Tibial artery (tissue), 4 donors: ENCODE data around the gene YARS2.

Experiments
- DNase-seq, 2 donors: peaks; one replicate each; pipeline ENCODE4 v3.0.0-alpha.2; 2019
- H3K27ac ChIP-seq, 2 donors: fragments of 200-600 bp; sonication (generic) in 1 of 2; 1 replicate in 1 of 2; 2 replicates in 1 of 2; pipeline ENCODE4 v1.5.1; 2018 to 2019; ENCODE audit warnings: mild to moderate bottlenecking in 1 of 2
- H3K27me3 ChIP-seq, 2 donors: fragments of 200-600 bp; sonication (generic) in 1 of 2; one replicate each; pipeline versions ENCODE4 v1.5.1 to v1.6.0; 2016 to 2019
- H3K36me3 ChIP-seq, 3 donors: fragments of 200-600 bp; sonication (generic) in 2 of 3; one replicate each; pipeline ENCODE4 v1.5.1; 2016 to 2019; ENCODE audit warnings: mild to moderate bottlenecking in 2 of 3
- H3K4me1 ChIP-seq, 4 donors: fragments of 200-600 bp; sonication (generic) in 2 of 4; 1 replicate in 3 of 4; 2 replicates in 1 of 4; pipeline ENCODE4 v1.5.1; 2016 to 2019
- H3K4me3 ChIP-seq, 2 donors: fragments of 200-600 bp; sonication (generic) in 1 of 2; 1 replicate in 1 of 2; 2 replicates in 1 of 2; pipeline ENCODE4 v1.5.1; 2018 to 2019; ENCODE audit warnings: mild to moderate bottlenecking in 2 of 2
- H3K9me3 ChIP-seq, 3 donors: fragments of 200-600 bp; sonication (generic) in 1 of 3; one replicate each; pipeline ENCODE4 v1.5.1; 2016 to 2019
- intact Hi-C: fragments of 100-400 bp; cut with DNase I; formaldehyde crosslinking; loops from one replicate; pipeline ENCODE4 v1.15.0; 2023; ENCODE audit warnings: low total_unique reads
- TF ChIP-seq, protein P1 (sequence below), 2 experiments: fragments of 200-600 bp in 1 of 2; fragments of 450-650 bp in 1 of 2; IDR thresholded peaks; one replicate each; pipeline ENCODE4 v1.5.1; 2017 to 2019; ENCODE audit warnings: antibody characterized with exemption in 2 of 2, mild to moderate bottlenecking in 1 of 2, moderate library complexity in 1 of 2

YARS2 gene

DNA sequence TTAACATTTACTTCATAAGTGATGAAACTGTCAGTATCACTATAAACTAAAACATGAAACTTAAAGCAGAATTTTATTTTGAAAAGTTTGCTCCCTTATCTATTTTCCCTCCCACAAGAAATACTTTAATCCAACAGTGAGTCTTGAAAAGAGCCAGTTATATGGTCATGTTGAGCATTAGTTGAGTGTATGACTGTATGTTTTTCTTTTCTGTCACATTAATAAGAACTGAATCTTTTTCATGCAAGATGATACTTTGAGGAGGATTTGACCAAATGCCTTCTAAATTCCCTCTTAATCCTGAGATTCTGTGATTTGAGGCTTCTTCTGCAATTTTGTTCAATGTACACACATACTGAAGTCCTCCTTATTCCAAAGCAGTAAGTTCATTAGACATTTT, 33.7 kb upstream of the YARS2 start:
- Histone ChIP-seq H3K4me3 (no peak overlapping the region), H3K4me1 (no peaks in the 10 kb centered on the region), H3K9me3 (no peaks in the 10 kb centered on the region), H3K36me3 (no peaks in the 10 kb centered on the region), H3K27ac (no peak overlapping the region), H3K27me3 (no peaks in the 10 kb centered on the region)
- TF ChIP-seq, protein P1, sequence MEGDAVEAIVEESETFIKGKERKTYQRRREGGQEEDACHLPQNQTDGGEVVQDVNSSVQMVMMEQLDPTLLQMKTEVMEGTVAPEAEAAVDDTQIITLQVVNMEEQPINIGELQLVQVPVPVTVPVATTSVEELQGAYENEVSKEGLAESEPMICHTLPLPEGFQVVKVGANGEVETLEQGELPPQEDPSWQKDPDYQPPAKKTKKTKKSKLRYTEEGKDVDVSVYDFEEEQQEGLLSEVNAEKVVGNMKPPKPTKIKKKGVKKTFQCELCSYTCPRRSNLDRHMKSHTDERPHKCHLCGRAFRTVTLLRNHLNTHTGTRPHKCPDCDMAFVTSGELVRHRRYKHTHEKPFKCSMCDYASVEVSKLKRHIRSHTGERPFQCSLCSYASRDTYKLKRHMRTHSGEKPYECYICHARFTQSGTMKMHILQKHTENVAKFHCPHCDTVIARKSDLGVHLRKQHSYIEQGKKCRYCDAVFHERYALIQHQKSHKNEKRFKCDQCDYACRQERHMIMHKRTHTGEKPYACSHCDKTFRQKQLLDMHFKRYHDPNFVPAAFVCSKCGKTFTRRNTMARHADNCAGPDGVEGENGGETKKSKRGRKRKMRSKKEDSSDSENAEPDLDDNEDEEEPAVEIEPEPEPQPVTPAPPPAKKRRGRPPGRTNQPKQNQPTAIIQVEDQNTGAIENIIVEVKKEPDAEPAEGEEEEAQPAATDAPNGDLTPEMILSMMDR (IDR thresholded peaks at IDR 0.05), result no peak
- intact Hi-C loops, result no loop called here
- no peak for DNase-seq

DNA sequence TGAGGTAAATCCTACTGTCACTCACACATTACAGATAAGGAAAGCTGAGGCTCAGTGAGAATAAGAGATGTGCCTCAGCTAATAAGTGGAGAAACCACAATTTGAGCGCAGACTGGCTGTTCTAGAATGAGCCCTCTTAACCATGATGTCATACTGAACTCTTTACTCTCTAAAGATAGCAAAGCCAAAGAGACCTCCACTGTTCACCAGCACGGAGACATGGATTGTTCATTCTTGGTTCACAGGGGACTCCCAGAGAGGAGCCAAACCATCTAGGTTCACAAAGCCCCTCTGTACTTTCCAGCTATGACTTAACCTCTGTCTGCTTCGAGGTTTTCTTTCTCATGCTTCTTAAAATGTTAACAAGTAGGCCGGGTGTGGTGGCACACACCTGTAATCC, 32.7 kb upstream of the YARS2 start:
- TF ChIP-seq, protein P1 (IDR thresholded peaks at IDR 0.05), result no peak
- no peaks in the 10 kb centered on the region for H3K9me3 ChIP-seq
- no peak overlapping the region for H3K4me3 ChIP-seq
- no peaks in the 10 kb centered on the region for H3K27me3 ChIP-seq
- no peak overlapping the region for H3K27ac ChIP-seq
- no peak for DNase-seq
- H3K4me1 ChIP-seq, result no peaks in the 10 kb centered on the region
- H3K36me3 ChIP-seq, result no peaks in the 10 kb centered on the region
- intact Hi-C loops, result no loop called here

DNA sequence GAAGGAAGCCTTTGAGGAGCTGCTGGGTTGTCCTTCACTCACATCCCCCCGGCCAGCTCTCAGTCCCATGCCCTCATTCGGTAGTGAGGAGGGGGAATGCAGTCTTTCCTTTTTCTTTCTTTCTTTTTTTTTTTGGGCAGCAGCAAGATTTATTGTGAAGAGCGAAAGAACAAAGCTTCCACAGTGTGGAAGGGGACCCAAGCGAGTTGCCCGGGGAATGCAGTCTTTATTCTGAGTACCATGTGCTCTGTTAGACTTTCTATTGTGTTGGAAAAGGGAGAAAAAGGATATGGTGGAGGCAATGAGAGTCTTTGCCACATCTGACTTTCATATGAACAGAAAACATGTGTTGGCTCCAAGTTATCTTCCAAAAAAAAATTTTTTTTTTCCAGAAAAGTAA, 29.9 kb upstream of the YARS2 start:
- H3K27me3 ChIP-seq, result no peaks in the 10 kb centered on the region
- TF ChIP-seq, protein P1 (IDR thresholded peaks at IDR 0.05), result no peak
- intact Hi-C loops, result no loop called here
- H3K9me3 ChIP-seq, result no peaks in the 10 kb centered on the region
- H3K36me3 ChIP-seq, result no peaks in the 10 kb centered on the region
- H3K27ac ChIP-seq, result no peak overlapping the region
- no peak for DNase-seq
- no peak overlapping the region for H3K4me3 ChIP-seq
- H3K4me1 ChIP-seq, result no peaks in the 10 kb centered on the region

DNA sequence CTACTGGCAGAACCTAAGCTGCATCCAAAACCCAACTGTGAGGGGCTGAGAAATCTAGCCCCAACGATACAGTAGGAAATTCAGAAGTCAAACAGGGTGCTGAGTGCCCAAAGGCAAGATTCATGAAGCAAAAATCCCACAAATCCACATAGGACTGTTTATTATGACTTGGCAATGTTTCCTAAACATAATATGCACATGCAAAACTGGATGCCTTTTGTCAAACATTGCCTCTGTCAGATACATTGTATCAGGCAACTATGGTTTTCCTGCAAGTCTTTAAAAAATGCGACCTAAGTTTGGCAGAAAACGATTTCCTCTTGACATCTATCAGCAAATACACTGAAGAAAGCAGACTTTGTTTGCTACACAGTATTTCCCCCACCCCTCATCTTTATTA, 27.3 kb upstream of the YARS2 start:
- intact Hi-C loops, result no loop called here
- Histone ChIP-seq H3K9me3 (no peaks in the 10 kb centered on the region), H3K27me3 (peaks cover 0 to 4% of the 10 kb centered on the region in 2 donors), H3K27ac (no peak overlapping the region), H3K4me1 (no peaks in the 10 kb centered on the region), H3K36me3 (no peaks in the 10 kb centered on the region), H3K4me3 (no peak overlapping the region)
- no peak for DNase-seq
- TF ChIP-seq, protein P1 (IDR thresholded peaks at IDR 0.05), result no peak

DNA sequence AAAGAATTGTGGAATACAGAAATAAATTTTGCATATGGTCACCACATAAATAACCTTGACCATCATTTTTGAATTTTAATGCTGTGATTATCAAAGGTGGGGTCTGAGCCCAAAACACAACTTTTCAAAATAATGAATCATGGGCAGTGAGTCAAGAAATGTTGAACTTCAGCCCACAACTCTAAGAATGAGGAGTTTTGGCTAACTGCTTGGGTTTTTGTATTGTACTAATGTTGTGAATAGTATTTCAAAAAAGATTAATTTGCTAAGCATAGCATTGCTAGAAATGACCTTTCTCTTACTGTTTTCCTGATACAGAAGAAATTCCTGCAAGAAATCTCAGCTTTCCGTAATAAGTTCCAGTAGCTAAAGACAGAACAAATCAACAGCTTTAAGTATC, 24.4 kb upstream of the YARS2 start:
- intact Hi-C loops, result no loop called here
- H3K4me1 ChIP-seq, result no peaks in the 10 kb centered on the region
- peaks cover 0 to 7% of the 10 kb centered on the region in 2 donors for H3K27me3 ChIP-seq
- no peaks in the 10 kb centered on the region for H3K36me3 ChIP-seq
- TF ChIP-seq, protein P1 (IDR thresholded peaks at IDR 0.05), result no peak
- no peak overlapping the region for H3K4me3 ChIP-seq
- no peak for DNase-seq
- H3K27ac ChIP-seq, result no peak overlapping the region
- no peaks in the 10 kb centered on the region for H3K9me3 ChIP-seq

DNA sequence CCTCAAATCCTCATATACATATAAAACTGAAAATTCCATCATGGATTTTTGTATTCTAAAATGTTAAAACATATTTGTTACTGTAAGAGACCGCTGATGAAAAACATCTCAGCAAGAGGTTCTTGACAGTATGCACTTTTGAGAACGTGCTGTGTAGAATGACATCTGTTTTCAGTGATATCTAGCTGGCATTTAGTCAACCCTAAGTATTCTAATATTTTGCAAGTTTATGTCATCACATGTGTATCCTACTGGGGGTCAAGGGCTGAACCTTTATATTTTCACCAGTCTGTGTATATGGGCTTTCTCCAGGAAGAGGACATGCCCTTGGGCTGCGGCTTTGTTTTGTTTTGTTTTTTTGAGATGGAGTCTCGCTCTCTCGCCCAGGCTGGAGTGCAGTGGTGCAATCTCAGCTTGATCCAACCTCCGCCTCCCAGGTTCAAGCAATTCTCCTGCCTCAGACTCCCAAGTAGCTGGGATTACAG, 22.0 kb upstream of the YARS2 start:
- H3K36me3 ChIP-seq, result no peaks in the 10 kb centered on the region
- H3K4me1 ChIP-seq, result no peaks in the 10 kb centered on the region
- H3K27ac ChIP-seq, result no peak overlapping the region
- intact Hi-C loops, result no loop called here
- H3K4me3 ChIP-seq, result no peak overlapping the region
- TF ChIP-seq, protein P1 (IDR thresholded peaks at IDR 0.05), result no peak
- no peaks in the 10 kb centered on the region for H3K9me3 ChIP-seq
- no peak for DNase-seq
- H3K27me3 ChIP-seq, result peaks cover 0 to 7% of the 10 kb centered on the region in 2 donors
